Stomach (tissue), 4 donors: Measurements from ENCODE around the gene SFXN5.

Experiments used
- EP300 ChIP-seq: sonication (generic); formaldehyde crosslinking; IDR thresholded peaks from one replicate; pipeline ENCODE4 v1.6.1; 2017; ENCODE audit warnings: antibody characterized with exemption
- POLR2A ChIP-seq, 4 donors: fragments of 450-650 bp; IDR thresholded peaks; one replicate each; pipeline ENCODE4 v1.6.1; 2016; ENCODE audit warnings: antibody characterized with exemption in 4 of 4, control low read depth in 2 of 4, mild to moderate bottlenecking in 1 of 4, moderate library complexity in 1 of 4
- POLR2AphosphoS5 ChIP-seq, 3 donors: sonication (generic); formaldehyde crosslinking; IDR thresholded peaks; one replicate each; pipeline ENCODE4 v1.6.1; 2016; ENCODE audit warnings: antibody characterized with exemption in 3 of 3
- TF ChIP-seq, protein P1 (sequence below), 7 experiments: fragments of 450-650 bp in 4 of 7; fragments of 200-600 bp in 3 of 7; sonication (generic) in 3 of 7; IDR thresholded peaks; one replicate each; pipeline ENCODE4 v1.5.1; 2016 to 2019; ENCODE audit warnings: antibody characterized with exemption in 7 of 7, control low read depth in 2 of 7, mild to moderate bottlenecking in 1 of 7

DNA sequence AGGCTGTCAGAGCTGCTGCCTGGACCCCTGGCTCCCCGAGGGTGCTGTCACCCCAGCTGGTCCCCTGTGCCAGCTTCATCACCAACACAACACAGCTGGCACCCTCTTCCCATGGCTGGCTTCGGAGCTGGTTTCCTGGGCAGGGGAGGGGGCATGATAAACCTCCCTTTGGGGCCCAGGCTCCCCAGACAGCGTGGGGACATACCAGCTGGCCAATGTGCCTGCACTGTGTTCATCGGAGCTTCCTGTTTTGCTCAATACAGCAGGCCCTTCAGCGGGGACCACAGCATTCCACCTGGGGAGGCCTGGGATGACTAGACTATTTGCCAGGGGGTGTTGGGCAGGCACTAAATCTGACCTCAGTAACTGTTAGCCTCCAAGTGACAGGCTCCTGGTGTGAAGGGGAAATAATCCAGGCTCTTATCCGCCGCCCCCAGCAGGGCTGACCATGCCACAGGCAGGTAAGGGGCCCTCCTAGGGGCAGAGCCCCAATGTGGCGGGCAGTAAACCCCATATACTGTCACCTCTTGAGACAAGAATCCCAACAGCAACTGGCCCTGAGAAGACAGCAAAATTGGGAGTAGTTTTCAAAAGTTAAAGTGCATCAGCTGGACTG is 109.6 kb downstream of the SFXN5 start:
- TF ChIP-seq, protein P1, sequence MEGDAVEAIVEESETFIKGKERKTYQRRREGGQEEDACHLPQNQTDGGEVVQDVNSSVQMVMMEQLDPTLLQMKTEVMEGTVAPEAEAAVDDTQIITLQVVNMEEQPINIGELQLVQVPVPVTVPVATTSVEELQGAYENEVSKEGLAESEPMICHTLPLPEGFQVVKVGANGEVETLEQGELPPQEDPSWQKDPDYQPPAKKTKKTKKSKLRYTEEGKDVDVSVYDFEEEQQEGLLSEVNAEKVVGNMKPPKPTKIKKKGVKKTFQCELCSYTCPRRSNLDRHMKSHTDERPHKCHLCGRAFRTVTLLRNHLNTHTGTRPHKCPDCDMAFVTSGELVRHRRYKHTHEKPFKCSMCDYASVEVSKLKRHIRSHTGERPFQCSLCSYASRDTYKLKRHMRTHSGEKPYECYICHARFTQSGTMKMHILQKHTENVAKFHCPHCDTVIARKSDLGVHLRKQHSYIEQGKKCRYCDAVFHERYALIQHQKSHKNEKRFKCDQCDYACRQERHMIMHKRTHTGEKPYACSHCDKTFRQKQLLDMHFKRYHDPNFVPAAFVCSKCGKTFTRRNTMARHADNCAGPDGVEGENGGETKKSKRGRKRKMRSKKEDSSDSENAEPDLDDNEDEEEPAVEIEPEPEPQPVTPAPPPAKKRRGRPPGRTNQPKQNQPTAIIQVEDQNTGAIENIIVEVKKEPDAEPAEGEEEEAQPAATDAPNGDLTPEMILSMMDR (IDR thresholded peaks at IDR 0.05): no peak
- no peak for TF ChIP-seq POLR2A (IDR thresholded peaks at IDR 0.05)
- TF ChIP-seq POLR2AphosphoS5 (IDR thresholded peaks at IDR 0.05): no peak
- no peak for TF ChIP-seq EP300
